ENCODE results near the gene CLRN1. TPM values are rescaled to one million over a fixed set of nuclear protein-coding genes. Genes with fewer than 3 reads are reported as not detected.

The CLRN1 gene
- total RNA-seq, 1 experiment from 2014 or later = not detected

GRCh38 chr3:150911771-150912170 is 60.8 kb downstream of the CLRN1 start:
- Histone ChIP-seq H4K20me1 (ENCODE audit: insufficient read depth) (no peaks in the 10 kb centered on the region), H3K36me3 (ENCODE audit: low read depth) (no peaks in the 10 kb centered on the region), H3K79me2 (ENCODE audit: low read depth) (no peaks in the 10 kb centered on the region), H3F3A (ENCODE audit: insufficient read depth, low read depth) (no peaks in the 10 kb centered on the region), H3K27me3 (ENCODE audit: insufficient read depth, low read depth) (peaks cover 10% of the 10 kb centered on the region; the same call in 1 of the 2 replicates), H3K9me2 (ENCODE audit: insufficient read depth) (no peaks in the 10 kb centered on the region), H3K9me3 (ENCODE audit: insufficient read depth, low read depth) (no peaks in the 10 kb centered on the region), H3K4me1 (replicated peaks; ENCODE audit: insufficient read depth) (no peaks in the 10 kb centered on the region), H3K4me3 (no peak overlapping the region), H3K27ac (no peak overlapping the region), H3K4me2 (no peak overlapping the region), H2AFZ (no peak overlapping the region)
- POLR2A ChIA-PET (ENCODE audit: unreplicated experiment) = interaction anchor here (0.7 kb wide), 1 partner anchor 13 kb away, joined by 3 read pairs; no protein-coding TSS in a partner anchor
- TF ChIP-seq EZH2 (IDR thresholded peaks at IDR 0.05; ENCODE audit: low read depth) (no peak), CTCF (conservative IDR thresholded peaks at IDR 0.05) (no peak)
- BruUV-seq (replicated peaks) = no TSS peak
- CTCF ChIA-PET = no interaction called here
- intact Hi-C loops (cut with micrococcal nuclease; ENCODE audit: unreplicated experiment) = no loop called here
- DNase-seq = no peak

DNA sequence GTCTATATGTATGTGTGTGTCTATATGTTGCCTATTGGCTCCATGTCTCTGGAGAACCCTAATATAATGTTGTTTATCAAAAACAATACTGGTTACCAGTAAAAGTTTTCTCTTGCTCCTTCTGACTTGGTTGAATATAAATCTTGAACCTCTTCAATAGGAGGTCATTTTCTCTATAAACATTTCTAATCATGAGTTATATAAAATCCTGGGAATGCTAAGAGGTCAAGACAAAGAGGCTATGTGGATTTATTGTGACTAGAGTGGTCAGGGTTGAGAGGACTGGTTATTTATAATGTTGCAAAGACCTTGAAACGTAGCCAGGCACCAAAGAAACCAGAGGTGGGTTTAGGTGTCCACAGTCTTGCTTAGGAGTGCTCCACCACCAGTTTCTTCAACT is 66.1 kb downstream of the CLRN1 start:
- intact Hi-C loops (cut with micrococcal nuclease; ENCODE audit: unreplicated experiment) = no loop called here

DNA sequence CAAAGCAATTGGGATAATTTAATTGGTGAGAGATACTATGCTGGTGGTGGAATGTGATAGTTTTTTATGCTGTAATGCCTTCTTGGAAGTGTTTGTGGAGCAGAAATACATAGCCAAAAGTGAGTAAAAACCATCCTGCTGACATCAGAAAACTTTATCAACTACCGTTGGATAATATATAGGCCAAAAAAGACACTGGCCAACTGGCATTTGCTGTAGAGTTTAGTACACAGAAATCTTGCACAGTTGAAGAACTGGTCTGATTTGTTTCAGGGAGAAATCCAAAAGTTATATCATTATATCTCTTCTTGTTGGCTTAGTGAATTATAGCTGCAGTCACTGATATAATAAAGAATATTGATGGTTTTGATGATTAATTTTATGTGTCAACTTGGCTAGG is 66.8 kb downstream of the CLRN1 start:
- BruUV-seq (replicated peaks) = no TSS peak
- no peaks in the 10 kb centered on the region for H3K36me3 ChIP-seq (ENCODE audit: low read depth)
- no peak overlapping the region for H3K4me2 ChIP-seq
- no peak overlapping the region for H3K27ac ChIP-seq
- no peaks in the 10 kb centered on the region for H3K9me3 ChIP-seq (ENCODE audit: insufficient read depth, low read depth)
- TF ChIP-seq EZH2 (IDR thresholded peaks at IDR 0.05; ENCODE audit: low read depth) (no peak), CTCF (conservative IDR thresholded peaks at IDR 0.05) (no peak)
- H3K4me3 ChIP-seq = no peak overlapping the region
- no peaks in the 10 kb centered on the region for H3K79me2 ChIP-seq (ENCODE audit: low read depth)
- no peaks in the 10 kb centered on the region for H3K4me1 ChIP-seq (replicated peaks; ENCODE audit: insufficient read depth)
- H2AFZ ChIP-seq = no peak overlapping the region
- no peak for DNase-seq
- peaks cover 16% of the 10 kb centered on the region; the same call in 1 of the 2 replicates for H3K27me3 ChIP-seq (ENCODE audit: insufficient read depth, low read depth)
- ChIA-PET CTCF (no interaction called here), POLR2A (ENCODE audit: unreplicated experiment) (no interaction called here)
- H3K9me2 ChIP-seq (ENCODE audit: insufficient read depth) = no peaks in the 10 kb centered on the region
- no peaks in the 10 kb centered on the region for H4K20me1 ChIP-seq (ENCODE audit: insufficient read depth)
- H3F3A ChIP-seq (ENCODE audit: insufficient read depth, low read depth) = no peaks in the 10 kb centered on the region
- intact Hi-C loops (cut with micrococcal nuclease; ENCODE audit: unreplicated experiment) = no loop called here

More for the DNA sequence above, 66.1 kb downstream of the CLRN1 start:
- CTCF ChIA-PET = no interaction called here
- Histone ChIP-seq H3K4me2 (no peak overlapping the region), H3K27me3 (ENCODE audit: insufficient read depth, low read depth) (peaks cover 16% of the 10 kb centered on the region; the same call in 1 of the 2 replicates), H3K36me3 (ENCODE audit: low read depth) (no peaks in the 10 kb centered on the region), H3K4me3 (no peak overlapping the region), H3F3A (ENCODE audit: insufficient read depth, low read depth) (no peaks in the 10 kb centered on the region), H3K27ac (no peak overlapping the region), H3K9me3 (ENCODE audit: insufficient read depth, low read depth) (no peaks in the 10 kb centered on the region), H3K9me2 (ENCODE audit: insufficient read depth) (no peaks in the 10 kb centered on the region), H3K4me1 (replicated peaks; ENCODE audit: insufficient read depth) (no peaks in the 10 kb centered on the region), H2AFZ (no peak overlapping the region), H3K79me2 (ENCODE audit: low read depth) (no peaks in the 10 kb centered on the region), H4K20me1 (ENCODE audit: insufficient read depth) (no peaks in the 10 kb centered on the region)
- TF ChIP-seq EZH2 (IDR thresholded peaks at IDR 0.05; ENCODE audit: low read depth) (no peak), CTCF (conservative IDR thresholded peaks at IDR 0.05) (no peak)
- no peak for DNase-seq
- no TSS peak for BruUV-seq (replicated peaks)
- POLR2A ChIA-PET (ENCODE audit: unreplicated experiment) = no interaction called here

All from PC-9 (cell line).